ENCODE data around the gene UBTD2.
"Not testable (repeated sequence)": the region's sequence is repeated elsewhere in the genome, so short reads cannot be mapped to it uniquely, and the experiment has no call there.

The UBTD2 gene

GRCh38 chr5:172245046-172245445 is 38.5 kb downstream of the UBTD2 start:
- DNase-seq: no peak

DNA sequence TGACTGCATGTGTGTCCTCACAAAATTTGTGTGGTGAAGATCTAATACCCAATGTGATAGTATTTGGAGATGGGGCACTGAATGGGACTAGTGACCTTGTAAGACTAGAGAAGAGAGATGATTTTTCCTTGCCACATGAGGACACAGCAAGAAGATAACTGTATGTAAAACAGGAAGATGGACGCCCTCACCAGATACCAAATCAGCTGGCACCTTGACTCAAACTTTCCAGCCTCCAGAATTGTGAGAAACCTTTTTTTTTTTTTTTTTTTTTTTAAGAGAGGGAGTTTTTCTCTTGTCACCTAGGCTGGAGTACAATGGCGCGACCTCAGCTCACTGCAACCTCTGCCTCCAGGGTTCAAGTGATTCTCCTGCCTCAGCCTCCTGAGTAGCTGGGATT is 40.3 kb downstream of the UBTD2 start:
- peak in 1 of 2 experiments; percentile 5 for DNase-seq

GRCh38 chr5:172238334-172238733 is 45.2 kb downstream of the UBTD2 start:
- DNase-seq: no peak

DNA sequence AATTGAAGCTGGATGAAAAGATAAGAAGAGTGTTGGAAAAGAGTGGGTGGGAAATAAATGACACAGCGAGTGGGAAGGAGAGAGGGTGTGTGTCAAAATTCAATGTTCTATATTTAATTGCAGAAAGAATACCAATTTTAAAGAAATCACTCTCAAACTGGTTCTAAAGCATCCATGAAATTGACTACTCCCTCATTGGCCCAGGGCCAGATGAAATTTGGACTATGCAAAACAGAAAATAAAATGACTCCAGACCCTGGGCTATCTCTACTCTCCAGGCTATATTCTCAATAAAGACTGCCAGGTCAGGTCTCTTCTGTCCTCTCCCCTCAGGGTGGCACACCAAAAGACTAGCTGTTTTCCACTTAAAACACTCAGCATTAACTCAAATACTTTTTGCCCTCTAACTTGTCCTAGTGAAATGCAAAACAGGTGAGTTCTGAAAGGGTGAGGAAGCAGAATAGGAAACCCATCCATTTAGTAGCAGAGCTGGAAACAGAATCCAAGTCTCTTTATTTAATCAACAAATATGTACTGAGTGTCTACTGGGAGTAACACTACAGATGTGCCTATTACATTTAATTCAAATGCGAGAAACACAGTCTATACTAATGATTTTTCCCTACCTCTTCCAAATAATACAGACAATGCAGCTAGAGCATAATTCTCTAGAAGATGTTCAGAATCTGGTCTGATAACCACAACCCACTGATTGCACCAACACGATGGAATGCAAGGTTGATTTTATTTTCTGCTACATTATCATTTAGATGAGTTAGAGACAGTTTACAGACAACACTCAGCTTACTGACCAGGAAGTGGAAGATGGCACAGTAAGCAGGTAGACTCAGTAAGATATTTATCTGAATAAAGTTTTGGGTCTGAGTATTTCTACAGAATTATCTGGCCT is 47.5 kb downstream of the UBTD2 start:
- DNase-seq: no peak

DNA sequence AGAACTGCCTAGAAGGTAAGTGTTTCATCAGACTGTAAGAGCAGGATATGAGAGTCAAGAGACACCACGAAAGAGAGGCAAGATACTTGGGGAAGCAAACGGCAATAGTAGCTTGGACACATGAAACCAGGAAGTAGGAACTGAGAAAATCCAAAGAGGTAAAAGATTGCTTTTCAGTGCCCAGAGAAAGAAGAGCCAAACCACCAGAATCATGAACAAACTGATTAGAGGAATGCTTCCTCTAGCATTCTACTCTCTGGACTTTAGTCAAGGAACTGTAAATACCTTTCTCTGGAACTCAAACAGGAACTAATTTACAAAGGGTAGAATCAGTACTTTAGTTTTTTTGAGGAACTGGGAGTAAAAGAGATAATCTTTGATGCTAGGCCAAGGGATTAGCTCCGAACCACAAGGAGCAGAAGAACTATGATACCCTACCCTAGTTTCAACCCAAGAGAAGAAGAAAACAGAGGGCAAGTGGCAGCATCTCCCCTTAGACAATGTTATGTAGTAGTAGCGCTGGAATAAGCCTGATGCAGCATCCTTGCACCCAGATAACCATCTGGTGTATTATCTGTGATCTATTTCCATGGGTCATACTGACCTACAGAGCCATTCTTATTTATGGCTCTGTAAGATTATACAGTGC is 48.3 kb downstream of the UBTD2 start:
- DNase-seq: no peak

DNA sequence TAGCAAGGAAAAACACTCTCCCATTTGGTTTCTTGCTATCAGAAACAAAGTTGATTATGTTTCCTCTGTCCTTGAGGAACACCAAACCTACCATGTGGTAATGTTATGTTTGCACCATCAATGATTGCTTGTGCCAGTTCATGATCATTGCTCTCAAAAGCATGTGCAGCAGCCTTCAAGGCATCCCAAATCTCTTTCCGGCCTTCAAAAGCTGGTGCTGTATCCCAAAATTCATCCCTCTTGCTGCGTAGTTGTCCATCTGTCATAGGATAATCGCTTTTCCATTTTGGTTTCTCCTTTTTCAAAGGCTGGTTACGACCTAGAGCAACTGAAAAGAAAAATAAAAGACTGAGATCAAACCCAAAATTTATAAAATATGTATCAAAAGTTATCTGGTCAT is 49.5 kb downstream of the UBTD2 start:
- no peak for DNase-seq

DNA sequence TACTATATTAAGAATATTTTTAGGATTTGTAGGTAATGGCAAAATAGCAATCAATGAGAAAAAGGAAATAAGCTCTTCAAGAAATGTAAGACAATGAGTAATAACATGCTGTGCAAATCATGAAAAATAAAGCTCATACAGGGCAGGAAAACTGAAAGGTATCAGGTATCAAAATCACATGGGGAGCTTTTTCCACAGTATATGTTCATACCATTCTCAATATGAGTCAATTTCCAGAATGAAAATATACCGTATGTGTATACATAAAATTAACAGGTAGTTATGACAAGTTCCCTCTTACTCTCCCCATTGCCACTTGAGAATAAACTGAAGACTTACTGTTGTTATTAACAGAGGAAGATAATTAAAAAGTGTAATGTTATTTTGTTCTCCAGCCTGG is 53.7 kb downstream of the UBTD2 start:
- DNase-seq: no peak

GRCh38 chr5:172224996-172225395 is 58.6 kb downstream of the UBTD2 start:
- no peak for DNase-seq

- DNase-seq: peak; percentile 12 to 35
These were observed 59.4 kb downstream of the UBTD2 start for GRCh38 chr5:172223901-172224873.

DNA sequence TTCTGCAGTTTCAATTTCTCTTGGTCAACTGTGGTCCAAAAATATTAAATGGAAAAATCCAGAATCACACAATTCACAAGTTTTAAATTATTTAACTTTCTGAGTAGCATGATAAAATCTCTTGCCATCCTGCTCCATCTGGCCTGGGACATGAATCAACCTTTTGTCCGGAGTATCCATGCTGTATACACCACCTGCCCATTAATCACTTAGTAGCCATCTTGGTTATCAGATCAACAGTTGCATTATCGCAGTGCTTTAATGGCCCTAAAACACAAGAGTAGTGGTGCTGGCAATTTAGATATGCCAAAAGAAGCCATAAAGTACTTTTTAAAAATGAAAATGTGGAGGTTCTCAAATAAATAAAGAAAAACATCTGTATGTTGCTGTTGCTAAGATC is 64.3 kb downstream of the UBTD2 start:
- DNase-seq: no peak

- no peak for DNase-seq
These were observed 67.2 kb downstream of the UBTD2 start for GRCh38 chr5:172216345-172216744.

DNA sequence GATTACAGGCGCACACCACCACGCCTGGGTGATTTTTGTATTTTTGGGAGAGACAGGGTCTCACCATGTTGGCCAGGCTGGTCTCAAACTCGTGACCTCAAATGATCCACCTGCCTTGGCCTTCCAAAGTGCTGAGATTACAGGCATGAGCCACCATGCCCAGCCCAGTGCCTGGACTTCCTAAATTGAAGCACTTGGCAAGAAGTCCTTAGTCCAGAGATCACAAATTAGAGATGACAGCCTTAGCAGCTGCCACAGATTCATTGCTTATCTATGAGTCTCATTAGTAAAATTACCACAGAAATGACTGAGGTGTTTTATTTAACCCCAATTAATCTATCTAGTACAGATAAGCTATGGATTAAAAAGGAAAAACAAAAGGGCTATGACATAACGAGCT is 70.4 kb downstream of the UBTD2 start:
- no peak for DNase-seq

DNA sequence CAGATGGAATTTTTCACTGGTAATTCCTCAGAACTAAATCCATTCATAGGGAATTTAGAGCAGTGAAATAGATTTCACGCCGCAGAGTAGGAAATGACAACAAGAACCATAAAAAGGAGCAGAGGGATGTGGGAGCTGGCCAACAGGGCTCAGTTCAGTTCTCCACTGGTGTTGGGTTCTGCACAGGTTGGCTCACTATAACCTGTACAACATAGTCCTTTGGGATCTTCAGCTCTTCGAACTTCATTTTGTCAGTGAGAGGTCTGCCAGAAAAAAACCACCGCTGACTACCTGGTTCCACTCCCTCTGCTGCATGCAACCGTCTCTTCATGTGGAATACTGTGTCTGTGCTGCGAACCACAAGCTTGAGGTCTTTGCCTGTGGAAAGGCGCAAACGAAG is 71.9 kb downstream of the UBTD2 start:
- DNase-seq: no peak

DNA sequence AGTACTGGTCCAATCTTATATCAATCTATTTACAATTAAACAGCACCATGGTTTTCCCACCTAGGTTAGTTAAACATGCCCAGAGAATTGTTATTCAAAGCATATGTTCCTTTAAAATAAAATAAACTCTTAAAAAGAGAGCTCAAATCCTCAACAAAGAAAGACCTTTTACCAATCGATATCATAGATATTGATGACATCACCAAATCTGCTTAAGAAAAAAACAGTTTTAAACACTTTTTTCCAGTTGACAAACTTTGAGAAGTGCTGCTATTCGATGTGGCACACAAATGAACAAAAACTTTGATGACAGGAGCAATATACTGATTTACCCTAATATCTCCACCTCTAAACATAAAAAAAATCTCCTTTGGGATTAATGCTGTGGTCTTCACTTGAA is 73.8 kb downstream of the UBTD2 start:
- DNase-seq: no peak

GRCh38 chr5:172207511-172207910 is 76.1 kb downstream of the UBTD2 start:
- DNase-seq: no peak

DNA sequence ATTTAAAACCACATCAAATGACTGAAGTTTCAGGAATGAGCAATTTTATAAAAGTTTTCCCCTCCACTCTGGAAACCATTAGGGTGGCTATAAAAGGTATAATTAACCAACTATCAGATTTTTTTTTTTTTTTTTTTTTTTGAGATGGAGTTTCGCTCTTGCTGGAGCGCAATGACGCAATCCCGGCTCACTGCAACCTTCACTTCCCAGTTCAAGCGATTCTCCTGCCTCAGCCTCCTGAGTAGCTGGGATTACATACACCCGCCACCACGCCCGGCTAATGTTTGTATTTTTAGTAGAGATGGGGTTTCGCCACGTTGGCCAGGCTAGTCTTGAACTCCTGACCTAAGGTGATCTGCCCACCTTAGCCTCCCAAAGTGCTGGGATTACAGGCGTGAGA is 77.6 kb downstream of the UBTD2 start:
- DNase-seq: not testable (repeated sequence)

DNA sequence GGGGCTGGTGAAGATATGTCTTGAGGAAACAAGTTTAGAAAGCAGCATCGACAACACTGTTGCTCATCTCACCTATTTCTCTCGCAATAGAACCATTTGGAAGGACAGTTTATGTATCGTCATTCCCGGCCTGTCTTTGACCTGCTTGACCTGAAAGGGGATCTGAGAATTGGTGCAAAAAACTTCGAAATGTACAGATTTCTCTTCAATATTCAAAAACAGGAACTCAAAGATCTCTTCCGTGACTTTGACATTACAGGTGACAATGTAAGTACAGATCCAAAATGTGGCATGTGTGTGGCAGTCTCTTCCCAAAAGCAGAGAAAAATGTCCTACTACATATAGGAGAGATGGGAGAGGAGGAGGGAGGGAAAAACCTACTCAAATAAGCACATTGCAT is 83.1 kb downstream of the UBTD2 start:
- no peak for DNase-seq

DNA sequence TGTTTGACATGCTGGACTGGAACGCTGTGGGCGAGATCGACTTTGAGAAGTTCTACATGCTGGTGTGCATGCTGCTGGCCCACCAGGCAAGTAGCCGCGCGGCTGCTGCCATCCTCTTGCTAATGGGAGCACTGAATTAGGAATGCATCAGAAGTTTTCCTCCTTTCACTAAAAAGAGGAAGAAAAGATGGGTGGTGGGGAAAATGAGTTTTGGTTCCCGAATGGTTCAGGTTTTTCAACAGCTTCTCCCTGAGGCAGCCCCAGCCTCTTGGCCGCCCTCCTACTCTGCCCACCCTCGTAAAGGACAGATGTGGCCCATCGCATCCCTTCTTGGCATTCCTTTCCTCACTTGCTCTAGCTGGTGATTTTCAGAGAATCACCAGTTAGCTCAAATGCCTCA is 84.1 kb downstream of the UBTD2 start:
- no peak for DNase-seq

GRCh38 chr5:172197775-172198174 is 85.8 kb downstream of the UBTD2 start:
- not testable (repeated sequence) for DNase-seq

GRCh38 chr5:172194985-172195774 is 88.4 kb downstream of the UBTD2 start:
- DNase-seq: no peak

DNA sequence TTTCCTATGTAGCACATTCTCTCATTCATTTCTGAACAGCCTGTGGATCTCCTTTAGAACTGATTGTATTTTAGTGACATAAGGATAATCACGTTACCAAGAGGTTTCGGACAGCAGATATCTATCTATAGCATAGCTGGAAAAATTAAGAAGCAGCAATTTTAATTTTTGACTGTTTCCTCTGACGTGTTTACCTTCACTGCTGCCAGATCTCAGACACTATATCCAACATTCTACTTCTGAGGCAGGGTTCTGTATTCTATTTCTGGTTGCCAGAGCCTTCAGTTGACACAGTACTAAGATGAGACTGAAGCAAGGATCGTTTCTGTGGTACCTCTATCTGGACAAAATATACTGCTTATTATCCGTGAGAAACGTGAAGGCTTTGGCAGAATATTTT is 89.7 kb downstream of the UBTD2 start, which contains the start of gene EFCAB9:
Gene EFCAB9 (plus strand): TSS at position 301 of the 400 bp plus-strand sequence. CDS start 1 bp downstream, at position 302.
- DNase-seq: no peak

DNA sequence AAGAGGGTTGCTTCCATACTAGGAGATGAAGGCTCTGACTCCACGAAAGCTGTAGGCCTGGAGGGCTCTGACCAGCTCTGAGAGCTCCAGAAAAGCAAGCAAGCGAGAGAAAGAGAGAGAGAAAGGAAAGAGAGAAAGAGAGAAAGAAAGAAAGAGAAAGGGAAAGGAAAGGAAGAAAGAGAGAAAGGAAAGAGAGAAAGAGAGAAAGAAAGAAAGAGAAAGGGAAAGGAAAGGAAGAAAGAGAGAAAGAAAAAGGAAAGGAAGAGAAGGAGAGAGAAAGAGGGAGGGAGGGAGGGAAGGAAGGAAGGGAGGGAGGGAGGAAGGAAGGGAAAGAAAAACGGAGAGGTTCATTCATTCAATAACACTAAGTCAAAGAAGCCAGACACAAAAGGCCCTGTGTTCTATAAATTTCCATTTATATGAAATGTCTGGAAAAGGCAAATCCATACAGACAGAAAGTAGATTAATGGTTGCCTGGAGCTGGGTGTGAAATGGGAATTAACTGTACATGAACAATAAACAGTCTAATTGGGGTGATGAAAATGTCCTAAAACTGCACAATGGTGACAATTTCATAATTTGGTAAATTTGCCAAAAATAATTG is 93.8 kb downstream of the UBTD2 start:
- DNase-seq: no peak
